Uterus (tissue), 2 donors: ENCODE results near the gene MYZAP.

Experiments used
- CTCF ChIP-seq, 4 experiments: fragments of 200-600 bp in 2 of 4; fragments of 450-650 bp in 2 of 4; sonication (generic) in 2 of 4; IDR thresholded peaks; one replicate each; pipeline ENCODE4 v1.5.1; 2016 to 2019; ENCODE audit warnings: antibody characterized with exemption in 4 of 4, mild to moderate bottlenecking in 2 of 4, moderate library complexity in 1 of 4
- POLR2A ChIP-seq, 2 donors: fragments of 450-650 bp; IDR thresholded peaks; one replicate each; pipeline ENCODE4 v1.6.1; 2016; ENCODE audit warnings: antibody characterized with exemption in 2 of 2, mild to moderate bottlenecking in 1 of 2, moderate library complexity in 1 of 2

GRCh38 chr15:57618325-57618724, 26.6 kb downstream of the MYZAP start:
- TF ChIP-seq CTCF (IDR thresholded peaks at IDR 0.05) (no peak), POLR2A (IDR thresholded peaks at IDR 0.05) (no peak)
